K562 (cell line): ENCODE measurements around the gene THRSP. TPM values are rescaled to one million over a fixed set of nuclear protein-coding genes. Genes with fewer than 3 reads are reported as not detected.
A peak's percentile ranks its signal among the peaks of the same experiment; 100 is the strongest.
"Not testable (repeated sequence)": the region's sequence is repeated elsewhere in the genome, so short reads cannot be mapped to it uniquely, and the experiment has no call there.

Experiments used
- ATF1 ChIP-seq, 2 experiments: fragments of 450-650 bp in 1 of 2; IDR thresholded peaks; 2 replicates each; pipeline ENCODE4 v1.6.1; 2016; ENCODE audit warnings: missing compliant biosample characterization in 1 of 2, missing genetic modification characterization in 1 of 2
- ATF6 ChIP-seq: sonication (generic); formaldehyde crosslinking; IDR thresholded peaks from 2 replicates; pipeline ENCODE4 v1.4.0; 2020; ENCODE audit warnings: mild to moderate bottlenecking, missing genetic modification reagents
- ATF7 ChIP-seq: fragments of 450-650 bp; IDR thresholded peaks from 2 replicates; pipeline ENCODE4 v1.7.1; 2014; ENCODE audit warnings: mild to moderate bottlenecking, moderate library complexity
- CBFA2T2 ChIP-seq: fragments of 450-650 bp; conservative IDR thresholded peaks from 2 replicates; pipeline ENCODE4 v1.6.1; 2017; ENCODE audit warnings: mild to moderate bottlenecking
- CBFA2T3 ChIP-seq: fragments of 450-650 bp; IDR thresholded peaks from 2 replicates; pipeline ENCODE4 v1.6.1; 2017
- CHD2 ChIP-seq: IDR thresholded peaks from 2 replicates; pipeline ENCODE4 v1.6.1; 2011; ENCODE audit warnings: low read depth, low read length
- GATA2 ChIP-seq: sonication (generic); formaldehyde crosslinking; IDR thresholded peaks from 2 replicates; pipeline ENCODE4 v1.4.0; 2020; ENCODE audit warnings: mild to moderate bottlenecking, missing genetic modification reagents
- GTF2B ChIP-seq: IDR thresholded peaks from 2 replicates; pipeline ENCODE4 v1.6.1; 2011; ENCODE audit not compliant: insufficient read length; ENCODE audit errors: extremely low read depth
- HDAC2 ChIP-seq: fragments of 450-650 bp; IDR thresholded peaks from 2 replicates; pipeline ENCODE4 v1.6.1; 2016; ENCODE audit warnings: mild to moderate bottlenecking
- MTA2 ChIP-seq: fragments of 450-650 bp; IDR thresholded peaks from 2 replicates; pipeline ENCODE4 v1.6.1; 2016; ENCODE audit warnings: low read depth
- NR1H2 ChIP-seq: sonication (generic); formaldehyde crosslinking; IDR thresholded peaks from 2 replicates; pipeline ENCODE4 v1.4.0; 2020; ENCODE audit warnings: mild to moderate bottlenecking, missing genetic modification reagents
- SIN3A ChIP-seq, 2 experiments: fragments of 150-350 bp in 1 of 2; IDR thresholded peaks; 2 replicates each; pipeline ENCODE4 v1.6.1; 2011 to 2016; ENCODE audit warnings: borderline replicate concordance in 2 of 2, low read depth in 2 of 2, low read length in 2 of 2, mild to moderate bottlenecking in 2 of 2, moderate library complexity in 2 of 2; ENCODE audit not compliant: control insufficient read depth in 1 of 2
- SMARCE1 ChIP-seq: fragments of 450-650 bp; IDR thresholded peaks from 2 replicates; pipeline ENCODE4 v1.7.1; 2016; ENCODE audit warnings: mild to moderate bottlenecking
- ZBTB40 ChIP-seq, 2 experiments: fragments of 450-650 bp in 1 of 2; sonication (generic) in 1 of 2; formaldehyde crosslinking in 1 of 2; IDR thresholded peaks; 2 replicates each; pipeline versions ENCODE4 v1.7.1 to v1.9.0; 2016 to 2022; ENCODE audit warnings: inconsistent platforms in 1 of 2, mild to moderate bottlenecking in 1 of 2, missing genetic modification reagents in 1 of 2
- ZNF644 ChIP-seq: fragments of 200-800 bp; sonication (Bioruptor generic); IDR thresholded peaks from 2 replicates; pipeline ENCODE4 v1.6.1; 2016; ENCODE audit warnings: low read depth, missing genetic modification characterization, missing compliant biosample characterization
- ZNF766 ChIP-seq: fragments of 200-800 bp; sonication (Bioruptor generic); conservative IDR thresholded peaks from 2 replicates; pipeline ENCODE4 v1.6.1; 2016; ENCODE audit warnings: missing genetic modification characterization, missing compliant biosample characterization
- polyA plus RNA-seq, 8 experiments: library from polyadenylated mRNA; depleted of rRNA in 4 of 8; stranded (reverse) in 5 of 8; unstranded in 3 of 8; fragments of >200 nt; fragmentation: Nextera tagmentation in 2 of 8; fragmentation: Illumina TruSeq in 1 of 8; extraction: Ambion mirVana in 2 of 8; extraction: Trizol in 1 of 8; gene quantifications; 2 replicates each; pipeline versions ENCODE4 v1.2.1 to v1.2.3, GENCODE V29; 2011 to 2014; ENCODE audit warnings: inconsistent platforms in 1 of 8, missing spikeins in 1 of 8
- total RNA-seq, 7 experiments: library from RNA; depleted of rRNA in 6 of 7; stranded (reverse); fragments of >200 nt in 6 of 7; fragmentation: Illumina TruSeq in 2 of 7; extraction: Trizol in 2 of 7; gene quantifications; 2 replicates each; pipeline versions ENCODE4 v1.2.1 to v1.2.3, GENCODE V29; 2011 to 2021; ENCODE audit warnings: low replicate concordance in 1 of 7

Gene THRSP
- total and polyA plus RNA-seq, 9 of the 15 experiments (the other 6 are each of a cell fraction or from before 2014, with no cell fraction given): 0.23 to 0.56 (median 0.31) TPM; not detected in 2

GRCh38 chr11:78014937-78015520 is 48.6 kb upstream of the THRSP start (continued):
- TF ChIP-seq CBFA2T2 (0 out of 2 replicates have a peak, but pooled peaks have one; percentile 23), ATF7 (peak; percentile 37; the same call in 1 of the 2 replicates), NR1H2 (CRISPR knock-in tag) (0 out of 2 replicates have a peak, but pooled peaks have one; percentile 55), SIN3A (IDR thresholded peaks at IDR 0.05; ENCODE audit: borderline replicate concordance in 2 of 2, control insufficient read depth in 1 of 2, low read depth in 2 of 2, low read length in 2 of 2) (peak; percentile 17 to 38; a peak in 2 of 4 replicates), CBFA2T3 (peak; percentile 60), CHD2 (peak; percentile 87), GATA2 (CRISPR knock-in tag) (peak; percentile 64), GTF2B (peak; percentile 45), ZNF644 (tag) (peak; percentile 80; the same call in 1 of the 2 replicates), ZBTB40 (IDR thresholded peaks at IDR 0.05) (peak; percentile 41; the same call in 1 of the 2 replicates), ATF1 (tag; IDR thresholded peaks at IDR 0.05) (peak; percentile 20; the same call in 1 of the 2 replicates), MTA2 (peak; percentile 14; the same call in 1 of the 2 replicates), HDAC2 (0 out of 2 replicates have a peak, but pooled peaks have one; percentile 36), ATF6 (CRISPR knock-in tag) (peak; percentile 49; the same call in 1 of the 2 replicates), SMARCE1 (0 out of 2 replicates have a peak, but pooled peaks have one; percentile 31), ZNF766 (peak; percentile 68; the same call in 1 of the 2 replicates)
- TF ChIP-seq ZBTB40, ATF1 (CRISPR knock-in tag; IDR thresholded peaks at IDR 0.05): not testable (repeated sequence)
